ENCODE results near the gene LAMB2.
A peak's percentile ranks its signal among the peaks of the same experiment; 100 is the strongest.

The LAMB2 gene

DNA sequence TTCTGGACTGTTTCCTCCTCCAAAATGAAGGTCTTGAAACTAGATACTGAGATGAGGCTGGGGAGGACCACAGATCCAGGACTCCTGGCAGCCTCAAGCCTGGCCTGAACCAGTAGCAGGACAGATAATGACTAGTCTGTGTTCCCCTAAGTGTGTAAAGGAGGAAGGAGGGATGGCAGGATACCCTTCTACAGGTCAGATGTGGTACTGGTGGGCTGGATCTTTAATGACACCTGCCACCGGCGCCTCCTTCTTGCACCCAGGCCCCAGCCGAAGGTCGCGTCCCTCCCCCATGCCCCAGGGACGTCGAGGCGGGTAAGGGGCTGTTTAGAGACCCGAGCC is 12.8 kb downstream of the LAMB2 start:
- no peak for DNase-seq

DNA sequence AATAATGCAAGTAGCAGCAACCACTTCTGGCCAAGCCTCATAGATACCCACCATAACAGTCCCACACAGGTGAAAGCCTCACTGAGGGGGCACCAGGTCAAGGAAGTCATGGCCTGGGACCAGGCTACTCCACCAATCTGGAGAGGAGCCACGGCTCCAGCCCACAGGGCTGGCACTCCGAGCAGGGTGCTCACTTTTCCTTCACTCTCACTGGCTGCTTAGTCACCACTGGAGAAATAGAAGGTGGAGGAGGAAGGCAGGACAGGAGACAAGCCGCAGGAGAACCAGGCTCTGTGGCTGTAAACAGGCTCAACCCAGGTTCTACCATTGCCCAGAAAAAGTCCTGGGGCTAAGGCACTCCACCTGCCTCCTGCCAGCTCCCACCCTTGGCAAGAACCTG is 13.4 kb downstream of the LAMB2 start:
- DNase-seq, result no peak

DNA sequence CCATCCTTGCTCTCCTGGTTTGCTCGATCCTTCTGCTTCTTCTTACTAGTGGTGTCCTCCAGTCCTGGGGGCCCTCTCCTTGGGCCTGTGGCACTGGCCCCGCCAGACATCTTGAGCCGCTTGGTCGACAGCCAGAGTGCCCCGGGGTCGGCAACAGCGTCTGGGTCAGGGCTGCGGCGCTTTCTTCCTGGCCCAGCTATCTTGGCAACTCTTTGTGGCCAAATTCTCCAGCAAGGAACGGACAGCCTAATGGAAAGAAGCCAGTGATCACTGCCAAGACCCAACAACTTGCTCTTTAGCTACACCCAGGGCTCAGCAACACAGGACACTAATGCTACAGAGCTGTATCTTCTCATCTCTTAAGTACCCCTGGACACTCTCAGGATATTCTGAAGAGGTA is 13.8 kb downstream of the LAMB2 start:
- DNase-seq, result no peak

DNA sequence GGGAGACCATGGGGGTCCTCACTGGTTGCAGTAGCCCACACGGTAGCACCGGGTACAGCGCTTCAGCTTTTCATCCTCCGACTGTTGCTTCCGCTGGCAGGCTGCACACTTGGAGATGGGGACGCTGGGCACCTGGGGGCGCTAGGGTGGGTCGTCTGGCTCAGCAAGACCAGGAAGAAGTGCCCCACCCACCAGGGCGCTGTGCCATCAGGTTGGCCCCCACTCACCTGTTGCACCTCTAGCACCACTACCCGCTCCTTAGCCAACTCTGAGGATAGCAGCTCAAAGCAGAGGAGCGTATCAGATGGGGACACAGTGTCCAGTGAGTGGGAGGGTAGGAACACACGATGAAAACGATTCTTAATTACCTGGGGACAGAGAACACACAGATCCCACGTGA is 20.6 kb downstream of the LAMB2 start:
- no peak for DNase-seq

- no peak for DNase-seq
Measured at GRCh38 chr3:49111347-49111746, 21.5 kb downstream of the LAMB2 start.

DNA sequence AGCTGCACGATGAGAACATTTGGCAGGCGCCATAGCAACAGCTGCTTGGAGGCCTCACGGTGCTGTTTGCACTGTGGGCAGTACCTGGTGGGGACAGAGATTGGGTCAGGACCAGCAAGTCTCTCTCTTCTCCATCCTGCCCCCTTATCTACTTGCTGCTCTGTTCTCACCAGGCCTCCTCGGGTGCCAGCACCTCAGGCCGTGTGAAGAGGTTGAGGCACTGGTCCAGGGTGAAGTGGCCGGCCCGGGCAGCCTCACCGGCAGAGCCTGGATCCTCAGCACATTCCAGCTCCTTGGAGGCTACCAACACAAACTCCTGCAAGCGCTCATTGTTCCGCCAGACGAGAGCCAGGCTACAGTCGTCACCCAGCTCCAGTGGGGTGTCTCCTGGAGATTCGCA is 22.1 kb downstream of the LAMB2 start:
- no peak for DNase-seq

GRCh38 chr3:49108346-49108745 is 24.5 kb downstream of the LAMB2 start:
- DNase-seq, result no peak

GRCh38 chr3:49104427-49105291 is 28.2 kb downstream of the LAMB2 start, which contains the start of gene QARS1:
QARS1 (minus strand) TSS chr3:49104757; CDS start chr3:49104733, 24 bp downstream.
- DNase-seq, result peak; percentile 94

DNA sequence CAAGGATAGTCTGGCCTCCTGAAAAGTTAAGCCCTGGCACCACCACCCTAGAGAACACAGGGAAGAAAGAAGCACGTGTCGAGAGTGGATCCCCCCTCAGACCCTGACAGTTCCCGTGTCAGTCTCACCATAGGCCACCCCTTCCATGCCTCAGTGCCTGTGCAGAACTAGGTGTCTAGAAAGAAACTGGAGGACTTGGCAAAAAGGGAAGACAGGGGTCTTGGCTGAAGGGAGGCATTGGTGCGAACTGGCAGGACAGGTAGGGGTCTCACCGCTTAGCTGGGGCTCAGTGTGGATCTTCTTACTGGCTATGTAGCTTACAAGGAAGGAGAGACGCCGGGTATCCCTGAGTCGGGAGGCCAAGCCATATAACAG is 28.8 kb downstream of the LAMB2 start:
- DNase-seq, result no peak

DNA sequence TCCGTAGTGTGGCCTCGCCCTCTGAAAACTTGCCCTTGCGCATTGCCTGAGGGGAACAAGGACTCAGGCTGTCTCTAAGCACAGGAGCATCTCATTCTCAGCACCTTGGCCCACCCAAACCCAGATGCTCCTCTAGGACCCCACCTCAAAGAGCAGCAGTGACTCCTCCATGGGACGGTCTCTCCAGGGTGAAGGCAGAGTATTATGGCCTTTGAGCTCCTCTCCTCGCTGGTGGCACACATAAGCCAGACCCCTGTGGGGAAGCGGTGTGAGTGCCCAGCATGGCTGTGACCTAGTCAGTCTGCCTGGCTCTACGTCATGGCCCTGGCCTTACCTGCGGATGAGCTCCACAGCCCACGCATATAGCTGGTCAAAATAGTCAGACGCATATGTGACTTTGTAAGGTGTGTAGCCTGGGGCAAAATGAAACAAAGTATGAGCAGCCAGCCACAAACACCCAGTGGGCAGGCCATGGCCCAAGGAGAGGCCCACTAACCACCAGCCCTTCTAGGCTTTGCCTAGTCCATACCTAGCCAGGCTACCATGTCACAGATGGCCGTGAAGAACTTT is 32.7 kb downstream of the LAMB2 start:
- DNase-seq, result no peak

DNA sequence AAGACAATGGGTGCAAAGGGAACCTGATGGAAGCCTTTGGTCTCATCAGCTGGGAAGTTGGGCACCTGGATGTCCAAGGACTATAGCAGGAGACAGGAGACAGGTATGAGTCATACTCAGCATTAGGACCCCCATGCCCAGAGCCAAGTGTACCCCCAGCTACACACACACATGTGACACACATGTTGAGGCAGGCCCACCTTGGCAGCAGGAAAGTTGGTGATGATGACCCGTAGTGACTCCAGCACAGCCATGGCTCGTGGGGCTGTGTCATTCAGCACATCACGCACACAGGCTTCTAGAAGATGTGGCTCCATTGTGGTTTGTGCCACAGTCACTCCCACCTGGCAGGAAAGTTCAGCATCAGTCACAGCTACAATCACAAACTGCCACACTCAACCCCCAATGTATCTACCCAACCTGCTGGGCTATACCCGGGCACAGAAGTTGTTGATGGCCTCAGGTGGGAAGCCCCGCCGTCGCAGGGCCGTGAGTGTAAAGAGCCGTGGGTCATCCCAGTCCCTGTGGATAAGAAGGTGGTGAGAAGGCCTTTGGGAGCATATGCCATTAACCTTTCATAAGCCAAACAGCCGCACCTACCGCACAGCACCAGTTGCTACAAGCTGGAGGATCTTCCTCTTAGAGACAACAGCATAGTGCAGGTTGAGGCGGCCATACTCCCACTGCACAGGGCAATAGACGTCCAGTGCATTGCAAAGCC is 33.8 kb downstream of the LAMB2 start:
- DNase-seq, result no peak

DNA sequence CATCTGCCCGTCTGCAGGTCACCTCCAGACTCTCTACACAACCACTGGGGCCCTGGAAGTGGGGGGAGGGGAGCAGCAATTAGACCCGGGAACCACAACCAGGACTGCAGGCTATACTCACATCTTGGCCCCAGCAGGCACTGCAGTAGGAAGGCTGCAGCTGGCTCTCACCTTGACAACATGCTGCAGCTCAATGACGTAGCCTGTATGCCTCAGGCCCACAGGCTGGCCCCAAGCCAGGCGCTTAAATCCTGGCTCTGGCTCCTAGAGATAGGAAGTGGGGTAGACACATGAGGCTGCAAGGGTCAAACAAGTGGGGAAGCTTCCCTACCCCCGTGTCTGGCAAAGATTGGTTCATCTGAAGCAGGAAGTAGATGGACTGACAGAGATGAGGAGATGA is 34.4 kb downstream of the LAMB2 start:
- no peak for DNase-seq

- DNase-seq, result peak; percentile 89
Measured at GRCh38 chr3:49093853-49094767, 38.7 kb downstream of the LAMB2 start, which contains the start of gene QRICH1. QRICH1 (minus strand) TSS chr3:49094071; CDS start chr3:49077017, 17,054 bp downstream.

GRCh38 chr3:49092938-49093852 is 39.7 kb downstream of the LAMB2 start:
- peak; percentile 59 for DNase-seq

GRCh38 chr3:49081429-49081828 is 51.4 kb downstream of the LAMB2 start:
- DNase-seq, result no peak

GRCh38 chr3:49079270-49079669 is 53.6 kb downstream of the LAMB2 start:
- no peak for DNase-seq

DNA sequence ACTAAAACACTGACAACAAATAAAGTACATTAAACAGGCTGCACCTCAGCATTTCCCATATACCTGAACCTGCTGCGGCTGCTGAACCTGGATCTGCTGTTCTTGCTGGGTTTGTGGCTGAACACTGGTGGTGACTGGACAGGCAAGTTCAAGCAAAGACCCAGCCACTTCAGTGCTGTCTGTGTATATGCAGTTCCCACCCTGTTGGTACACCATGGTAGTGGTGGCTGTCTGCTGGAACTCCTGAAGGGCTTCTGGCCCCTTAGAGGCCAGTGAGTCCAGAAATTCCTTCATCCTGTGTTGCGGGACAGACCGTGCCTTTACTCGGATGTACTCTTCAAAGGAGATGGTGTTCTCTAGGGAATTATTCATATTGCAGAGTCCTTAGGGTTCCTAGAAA is 56.2 kb downstream of the LAMB2 start:
- no peak for DNase-seq

DNA sequence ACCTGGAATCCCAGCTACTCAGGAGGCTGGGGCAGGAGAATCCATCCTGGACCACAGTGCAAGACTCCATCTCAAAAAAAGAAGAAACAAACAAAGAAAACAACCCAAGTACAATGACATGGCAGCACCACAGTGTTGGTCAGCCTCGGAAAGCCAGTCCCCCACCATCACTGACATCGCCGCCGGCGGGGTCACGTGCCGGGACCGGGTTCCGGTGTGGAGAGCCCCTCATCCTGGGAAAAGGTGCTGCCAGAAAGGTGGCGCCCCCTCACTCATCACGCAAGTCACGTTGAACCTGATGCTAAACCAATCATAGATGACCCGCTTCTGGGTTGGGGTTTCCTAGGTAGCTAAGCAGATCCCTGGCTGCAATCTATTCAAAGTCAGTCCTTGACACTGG is 56.7 kb downstream of the LAMB2 start:
- no peak for DNase-seq

Measured in 8988T (cell line).